ENCODE results near the gene RALGAPA1. TPM values are rescaled to one million over a fixed set of nuclear protein-coding genes. Genes with fewer than 3 reads are reported as not detected.
"Not testable (repeated sequence)": the region's sequence is repeated elsewhere in the genome, so short reads cannot be mapped to it uniquely, and the experiment has no call there.

Gene RALGAPA1
- total RNA-seq (10 to 100 TPM; 27.0 to 35.4 (median 29.5) TPM), polyA plus RNA-seq (10 to 100 TPM; 16.0 to 19.7 TPM)

DNA sequence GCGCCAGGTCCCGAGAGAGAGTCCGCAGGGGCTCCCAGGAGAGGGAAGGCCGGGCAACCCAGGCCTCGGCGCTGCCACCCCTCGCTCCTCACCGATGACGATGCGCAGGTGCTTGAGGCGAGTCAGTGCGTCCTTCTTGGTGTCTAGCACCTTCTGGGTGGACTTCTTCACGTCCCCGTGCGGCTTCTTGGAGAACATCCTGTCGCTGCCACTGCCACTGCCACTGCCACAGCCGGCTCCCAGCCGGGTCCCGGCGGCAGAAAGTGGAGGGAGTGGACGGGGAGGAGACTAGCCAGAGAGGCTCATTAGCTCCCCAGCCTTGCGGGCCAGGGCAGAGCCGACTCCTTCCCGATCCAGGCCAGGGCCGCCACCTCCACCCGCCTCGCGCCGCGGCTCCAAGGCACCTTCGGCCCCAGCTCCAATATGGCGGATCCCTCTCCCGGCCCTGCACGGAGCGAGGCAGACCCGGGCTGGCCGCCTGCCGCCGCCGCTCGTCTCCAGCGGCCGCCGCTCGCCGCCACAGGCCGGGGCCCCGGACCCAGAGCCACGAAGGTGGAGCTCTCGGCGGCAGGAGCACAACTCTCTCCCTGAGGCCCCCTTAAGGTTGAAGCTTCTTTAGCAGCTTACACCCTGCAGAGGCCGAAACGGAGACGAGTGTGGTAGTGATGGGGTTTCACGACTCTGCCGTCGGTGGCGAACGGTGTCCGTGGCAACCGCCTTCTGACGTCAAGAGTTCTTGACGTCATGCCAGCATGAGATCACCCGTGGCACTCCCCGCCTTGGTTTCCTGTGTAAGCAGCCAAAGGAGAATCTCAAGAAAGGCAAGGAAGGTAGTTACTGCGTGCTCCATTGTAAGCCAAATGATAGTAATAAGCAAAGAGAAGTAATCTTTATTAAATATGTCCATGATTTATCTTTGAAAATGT, at the start of gene RALGAPA1:
Gene RALGAPA1 (minus strand): TSS at position 658 of the 926 bp plus-strand sequence. CDS start 460 bp downstream, at position 198.
- not testable (repeated sequence) for H3K36me3 ChIP-seq
- peak; percentile 75 for FAIRE-seq

DNA sequence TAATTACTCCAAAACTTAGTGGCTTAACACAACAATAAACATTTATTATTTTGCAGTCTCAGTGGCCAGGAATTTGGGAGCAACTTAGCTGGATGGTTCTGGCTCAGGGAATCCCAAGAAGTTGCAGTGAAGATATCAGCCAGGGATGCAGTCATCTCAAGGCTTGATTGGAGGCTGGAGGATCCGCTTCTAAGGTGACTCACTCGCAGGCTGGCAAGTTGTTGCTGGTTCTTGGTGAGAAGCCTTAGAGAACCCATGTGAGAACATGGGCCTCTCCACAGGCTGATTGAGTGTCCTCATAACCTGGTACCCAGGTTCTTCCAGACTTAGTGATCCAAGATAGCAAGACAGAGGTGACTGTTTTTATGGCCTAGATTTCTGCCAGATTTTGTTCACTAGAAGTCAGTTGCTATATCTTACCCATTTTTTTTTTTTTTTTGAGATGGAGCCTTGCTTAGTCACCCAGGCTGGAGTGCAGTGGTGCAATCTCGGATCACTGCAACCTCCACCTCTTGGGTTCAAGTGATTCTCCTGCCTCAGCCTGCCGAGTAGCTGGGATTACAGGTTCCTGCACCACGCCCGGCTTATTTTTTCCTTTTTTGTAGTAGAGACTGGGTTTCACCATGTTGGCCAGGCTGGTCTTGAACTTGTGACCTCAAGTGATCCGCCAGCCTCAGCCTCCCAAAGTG, 49.6 kb upstream of the RALGAPA1 start:
- WGBS, 2 donors, result 94 to 96% methylated on average over 7 of the region's 7 CpGs
- H3K27me3 ChIP-seq, result no peaks in the 10 kb centered on the region
- H3K36me3 ChIP-seq, result peaks cover 0 to 3% (median 0%) of the 10 kb centered on the region in 3 donors
- intact Hi-C loops (cut with DNase I), result no loop called here
- H3K9me3 ChIP-seq, result no peaks in the 10 kb centered on the region
- no peaks in the 10 kb centered on the region for H3K4me1 ChIP-seq
- DNase-seq (no peak), FAIRE-seq (no peak), ATAC-seq (no peak)
- H3K4me3 ChIP-seq, result no peak overlapping the region
- no peak overlapping the region for H3K27ac ChIP-seq
- TF ChIP-seq, protein P1, sequence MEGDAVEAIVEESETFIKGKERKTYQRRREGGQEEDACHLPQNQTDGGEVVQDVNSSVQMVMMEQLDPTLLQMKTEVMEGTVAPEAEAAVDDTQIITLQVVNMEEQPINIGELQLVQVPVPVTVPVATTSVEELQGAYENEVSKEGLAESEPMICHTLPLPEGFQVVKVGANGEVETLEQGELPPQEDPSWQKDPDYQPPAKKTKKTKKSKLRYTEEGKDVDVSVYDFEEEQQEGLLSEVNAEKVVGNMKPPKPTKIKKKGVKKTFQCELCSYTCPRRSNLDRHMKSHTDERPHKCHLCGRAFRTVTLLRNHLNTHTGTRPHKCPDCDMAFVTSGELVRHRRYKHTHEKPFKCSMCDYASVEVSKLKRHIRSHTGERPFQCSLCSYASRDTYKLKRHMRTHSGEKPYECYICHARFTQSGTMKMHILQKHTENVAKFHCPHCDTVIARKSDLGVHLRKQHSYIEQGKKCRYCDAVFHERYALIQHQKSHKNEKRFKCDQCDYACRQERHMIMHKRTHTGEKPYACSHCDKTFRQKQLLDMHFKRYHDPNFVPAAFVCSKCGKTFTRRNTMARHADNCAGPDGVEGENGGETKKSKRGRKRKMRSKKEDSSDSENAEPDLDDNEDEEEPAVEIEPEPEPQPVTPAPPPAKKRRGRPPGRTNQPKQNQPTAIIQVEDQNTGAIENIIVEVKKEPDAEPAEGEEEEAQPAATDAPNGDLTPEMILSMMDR (IDR thresholded peaks at IDR 0.05), result no peak

More for the DNA sequence above, at the start of gene RALGAPA1:
- WGBS, 2 donors, result 0% methylated on average over 35 to 57 of the region's 66 CpGs
- H3K9me3 ChIP-seq; H3K27me3 ChIP-seq; intact Hi-C loops (cut with DNase I): not testable (repeated sequence)
- ATAC-seq (peak; percentile 94 to 98 (median 97)), DNase-seq (peak; percentile 87 to 94 (median 92))
- TF ChIP-seq, protein P1 (IDR thresholded peaks at IDR 0.05), result peak; percentile 8 to 26 (median 18)
- Histone ChIP-seq H3K27ac (peak within 1 kb of the TSS; percentile 78 to 95 (median 89)), H3K4me3 (peak within 1 kb of the TSS; percentile 52 to 77 (median 62)), H3K4me1 (peaks cover 4 to 17% (median 7%) of the 10 kb centered on the region in 3 donors)

DNA sequence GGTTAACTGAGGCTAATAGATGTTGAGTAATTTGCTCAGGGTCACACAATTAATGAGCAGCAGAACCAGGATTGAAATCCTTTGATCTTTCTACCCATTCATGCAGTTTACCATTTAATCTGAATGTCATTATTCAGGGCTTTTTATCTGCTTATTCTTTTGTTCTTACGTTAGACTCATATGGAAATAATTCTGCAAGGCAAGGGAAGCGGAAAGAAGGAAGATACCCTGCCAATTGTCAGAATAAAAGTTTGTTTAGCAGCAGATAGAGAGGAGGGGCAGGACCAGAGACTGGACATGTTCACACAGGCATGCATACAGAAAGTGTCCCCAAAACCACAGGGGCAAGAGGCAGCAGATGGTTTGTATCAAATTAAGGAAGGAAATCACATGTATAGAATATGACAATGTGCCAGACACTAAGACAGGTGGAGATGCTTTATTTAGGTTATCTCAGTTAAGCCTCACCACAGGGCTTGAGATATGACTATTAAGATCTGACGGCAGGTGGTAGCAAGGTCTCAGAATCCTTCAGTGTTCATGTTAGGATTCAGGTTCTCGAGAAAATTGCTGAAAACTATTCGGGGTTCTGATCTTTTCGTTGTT, 46.9 kb upstream of the RALGAPA1 start:
- TF ChIP-seq, protein P1 (IDR thresholded peaks at IDR 0.05), result no peak
- FAIRE-seq (no peak), DNase-seq (no peak), ATAC-seq (no peak)
- no peak overlapping the region for H3K27ac ChIP-seq
- H3K4me3 ChIP-seq, result no peak overlapping the region
- 77 to 82% methylated on average over 6 of the region's 6 CpGs for WGBS, 2 donors
- peaks cover 0 to 5% (median 0%) of the 10 kb centered on the region in 3 donors for H3K36me3 ChIP-seq
- H3K27me3 ChIP-seq, result no peaks in the 10 kb centered on the region
- intact Hi-C loops (cut with DNase I), result no loop called here
- no peaks in the 10 kb centered on the region for H3K9me3 ChIP-seq
- no peaks in the 10 kb centered on the region for H3K4me1 ChIP-seq

DNA sequence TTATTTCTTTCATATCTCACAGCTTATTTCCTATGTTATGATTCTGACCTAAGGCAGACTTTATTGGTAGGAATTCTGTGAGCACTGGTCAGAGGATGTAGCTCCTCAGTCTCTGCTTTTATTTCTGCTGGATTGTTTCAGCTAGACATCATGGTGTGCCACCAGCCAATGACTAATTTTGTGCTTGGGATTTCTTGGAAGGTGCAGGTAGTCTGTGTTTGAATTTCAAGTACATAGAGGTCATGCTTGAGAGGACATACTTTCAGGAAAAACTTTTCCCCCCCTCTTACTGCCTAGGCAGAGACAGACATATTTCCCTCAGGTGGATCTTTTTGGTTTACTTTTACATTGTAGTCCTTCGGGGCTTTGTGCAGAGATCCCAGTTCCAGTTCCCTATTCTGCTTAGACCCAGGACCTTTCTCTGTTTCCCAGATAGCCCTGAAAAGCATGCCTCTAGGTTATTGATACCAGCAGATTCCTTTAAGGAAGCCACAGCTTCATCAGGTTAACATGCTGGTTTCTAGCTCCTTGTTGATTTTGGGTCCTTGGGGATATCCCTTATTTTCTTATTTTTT, 45.7 kb upstream of the RALGAPA1 start:
- Histone ChIP-seq H3K4me3 (no peak overlapping the region), H3K27ac (no peak overlapping the region), H3K27me3 (no peaks in the 10 kb centered on the region), H3K9me3 (no peaks in the 10 kb centered on the region), H3K4me1 (no peaks in the 10 kb centered on the region), H3K36me3 (peaks cover 0 to 5% (median 0%) of the 10 kb centered on the region in 3 donors)
- intact Hi-C loops (cut with DNase I), result no loop called here
- FAIRE-seq, result no peak
- TF ChIP-seq, protein P1 (IDR thresholded peaks at IDR 0.05), result no peak
- 75 to 88% methylated on average over 1 of the region's 1 CpG for WGBS, 2 donors
- no peak for DNase-seq
- ATAC-seq, result no peak

All from pancreas (tissue), 10 donors.